ENCODE results near the gene TCEAL8.

Gene TCEAL8

GRCh38 chrX:103248553-103248952 is 6.4 kb downstream of the TCEAL8 start:
- TF ChIP-seq FOXP2 (optimal IDR thresholded peaks at IDR 0.05; ENCODE audit: borderline replicate concordance, extremely low read depth, extremely low read length, insufficient read depth) = no peak
- TF ChIP-seq SIN3A (IDR thresholded peaks at IDR 0.05; ENCODE audit: borderline replicate concordance, insufficient read depth, low read length) = no peak
- no peak for TF ChIP-seq REST (IDR thresholded peaks at IDR 0.05; ENCODE audit: insufficient read depth in 1 of 2, low read depth in 2 of 2, low read length in 2 of 2)
- no peak for TF ChIP-seq POLR2AphosphoS5 (IDR thresholded peaks at IDR 0.05; ENCODE audit: low read depth, low read length)
- TF ChIP-seq TAF1 (IDR thresholded peaks at IDR 0.05; ENCODE audit: borderline replicate concordance, insufficient read depth, low read length) = no peak

GRCh38 chrX:103240155-103240554 is 14.8 kb downstream of the TCEAL8 start:
- TF ChIP-seq POLR2AphosphoS5 (IDR thresholded peaks at IDR 0.05; ENCODE audit: low read depth, low read length) = no peak
- no peak for TF ChIP-seq TAF1 (IDR thresholded peaks at IDR 0.05; ENCODE audit: borderline replicate concordance, insufficient read depth, low read length)
- TF ChIP-seq SIN3A (IDR thresholded peaks at IDR 0.05; ENCODE audit: borderline replicate concordance, insufficient read depth, low read length) = no peak

GRCh38 chrX:103236296-103236695 is 18.7 kb downstream of the TCEAL8 start:
- TF ChIP-seq REST (IDR thresholded peaks at IDR 0.05; ENCODE audit: insufficient read depth in 1 of 2, low read depth in 2 of 2, low read length in 2 of 2) (no peak), POLR2AphosphoS5 (IDR thresholded peaks at IDR 0.05; ENCODE audit: low read depth, low read length) (no peak), TAF1 (IDR thresholded peaks at IDR 0.05; ENCODE audit: borderline replicate concordance, insufficient read depth, low read length) (no peak), SIN3A (IDR thresholded peaks at IDR 0.05; ENCODE audit: borderline replicate concordance, insufficient read depth, low read length) (no peak), FOXP2 (optimal IDR thresholded peaks at IDR 0.05; ENCODE audit: borderline replicate concordance, extremely low read depth, extremely low read length, insufficient read depth) (no peak)

- no peak for TF ChIP-seq TAF1 (IDR thresholded peaks at IDR 0.05; ENCODE audit: borderline replicate concordance, insufficient read depth, low read length)
- no peak for TF ChIP-seq REST (IDR thresholded peaks at IDR 0.05; ENCODE audit: insufficient read depth in 1 of 2, low read depth in 2 of 2, low read length in 2 of 2)
- no peak for TF ChIP-seq FOXP2 (optimal IDR thresholded peaks at IDR 0.05; ENCODE audit: borderline replicate concordance, extremely low read depth, extremely low read length, insufficient read depth)
- TF ChIP-seq POLR2AphosphoS5 (IDR thresholded peaks at IDR 0.05; ENCODE audit: low read depth, low read length) = no peak
- TF ChIP-seq SIN3A (IDR thresholded peaks at IDR 0.05; ENCODE audit: borderline replicate concordance, insufficient read depth, low read length) = no peak
Measured at GRCh38 chrX:103234869-103235268, 20.1 kb downstream of the TCEAL8 start.

- TF ChIP-seq FOXP2 (optimal IDR thresholded peaks at IDR 0.05; ENCODE audit: borderline replicate concordance, extremely low read depth, extremely low read length, insufficient read depth) (no peak), TAF1 (IDR thresholded peaks at IDR 0.05; ENCODE audit: borderline replicate concordance, insufficient read depth, low read length) (no peak), REST (IDR thresholded peaks at IDR 0.05; ENCODE audit: insufficient read depth in 1 of 2, low read depth in 2 of 2, low read length in 2 of 2) (no peak), POLR2AphosphoS5 (IDR thresholded peaks at IDR 0.05; ENCODE audit: low read depth, low read length) (no peak)
Measured at GRCh38 chrX:103233263-103233662, 21.7 kb downstream of the TCEAL8 start.
